ENCODE data around the gene CTCF.

GRCh38 chr16:67517661-67518423 lies 44.5 kb upstream of the CTCF start:
- TF ChIP-seq CTCF (IDR thresholded peaks at IDR 0.05 in 8 of 11, conservative IDR thresholded peaks at IDR 0.05 in 3 of 11), result no peak
- peak; percentile 8 to 80 (median 70) for TF ChIP-seq POLR2AphosphoS5 (IDR thresholded peaks at IDR 0.05)

Measured in spleen (tissue), 7 donors.